ENCODE results near the gene STX19.

STX19 gene

GRCh38 chr3:94026623-94027022 lies 1.8 kb downstream of the STX19 start:
- no peak for DNase-seq

- no peak for DNase-seq
Observed at GRCh38 chr3:94024385-94024784, 4.0 kb downstream of the STX19 start.

- DNase-seq, result no peak
Observed at GRCh38 chr3:94020293-94020692, 8.1 kb downstream of the STX19 start.

- DNase-seq, result no peak
Observed at GRCh38 chr3:94019659-94020058, 8.7 kb downstream of the STX19 start.

GRCh38 chr3:94015025-94015424 lies 13.4 kb downstream of the STX19 start:
- DNase-seq, result no peak

- no peak for DNase-seq
Observed at GRCh38 chr3:94012185-94012584, 16.2 kb downstream of the STX19 start.

- no peak for DNase-seq
Observed at GRCh38 chr3:94011233-94011711, 17.1 kb downstream of the STX19 start.

GRCh38 chr3:94009608-94010007 lies 18.8 kb downstream of the STX19 start:
- DNase-seq, result no peak

- DNase-seq, result no peak
Observed at GRCh38 chr3:94008253-94008652, 20.1 kb downstream of the STX19 start.

- DNase-seq, result no peak
Observed at GRCh38 chr3:94004301-94004910, 24.0 kb downstream of the STX19 start.

- DNase-seq, result no peak
Observed at GRCh38 chr3:94001827-94002495, 26.4 kb downstream of the STX19 start.

GRCh38 chr3:94001191-94001590 lies 27.2 kb downstream of the STX19 start:
- DNase-seq, result no peak

GRCh38 chr3:93994056-93994455 lies 34.3 kb downstream of the STX19 start:
- no peak for DNase-seq

GRCh38 chr3:93992207-93992606 lies 36.2 kb downstream of the STX19 start:
- no peak for DNase-seq

- DNase-seq, result no peak
Observed at GRCh38 chr3:93991631-93992030, 36.8 kb downstream of the STX19 start.

- no peak for DNase-seq
Observed at GRCh38 chr3:93989241-93989640, 39.2 kb downstream of the STX19 start.

GRCh38 chr3:93988764-93989163 lies 39.6 kb downstream of the STX19 start:
- no peak for DNase-seq

GRCh38 chr3:93988283-93988682 lies 40.1 kb downstream of the STX19 start:
- no peak for DNase-seq

- DNase-seq, result no peak
Observed at GRCh38 chr3:93984618-93985017, 43.8 kb downstream of the STX19 start.

GRCh38 chr3:93983408-93983807 lies 45.0 kb downstream of the STX19 start:
- no peak for DNase-seq

GRCh38 chr3:93981649-93982048 lies 46.7 kb downstream of the STX19 start:
- DNase-seq, result no peak

GRCh38 chr3:93979850-93980676 lies 48.3 kb downstream of the STX19 start, which contains the start of gene ARL13B:
Gene ARL13B (plus strand): TSS chr3:93980155. CDS start chr3:93980424, 269 bp downstream.
- peak; percentile 89 for DNase-seq
